H1 (cell line): ENCODE measurements around the gene OSCP1. TPM values are rescaled to one million over a fixed set of nuclear protein-coding genes. Genes with fewer than 3 reads are reported as not detected.

ENCODE experiments used
- CTCF ChIA-PET: fragments of 300-600 bp; sonication (Branson Sonifier 250); formaldehyde crosslinking; loops from one replicate; lab custom pipeline; 2021; ENCODE audit not compliant: partially characterized antibody; lab: Charles Lee
- POLR2A ChIA-PET: fragments of 300-600 bp; sonication (Branson Sonifier 250); formaldehyde crosslinking; loops from one replicate; lab custom pipeline; 2021; ENCODE audit warnings: inconsistent platforms; ENCODE audit not compliant: partially characterized antibody; lab: Charles Lee
- DNase-seq, 2 experiments: peaks; one replicate each; pipeline versions ENCODE4 v3.0.0 to v3.0.0-alpha.2; 2010 to 2022; ENCODE audit warnings: low spot score in 2 of 2, low read depth in 1 of 2, mixed read lengths in 1 of 2
- FAIRE-seq: peaks from 2 replicates; lab custom pipeline; 2011; peaks lifted over from hg19 to GRCh38; lab: Jason Lieb, UNC
- H2AFZ ChIP-seq: 2 replicates; pipeline ENCODE4 v1.8.1; 2012; ENCODE audit warnings: low read length, inconsistent platforms
- H2AK5ac ChIP-seq: 2 replicates; pipeline ENCODE4 v1.6.1; 2013; ENCODE audit warnings: low read depth, low read length
- H2BK120ac ChIP-seq: replicated peaks from 2 replicates; pipeline ENCODE3; 2013; ENCODE audit warnings: low read depth, low read length, inconsistent platforms
- H2BK12ac ChIP-seq: 2 replicates; pipeline ENCODE4 v1.6.1; 2013; ENCODE audit warnings: low read depth, low read length
- H2BK15ac ChIP-seq: 2 replicates; pipeline ENCODE4 v1.6.1; 2013; ENCODE audit warnings: low read length
- H2BK20ac ChIP-seq: 2 replicates; pipeline ENCODE4 v1.6.1; 2013; ENCODE audit warnings: low read length
- H2BK5ac ChIP-seq: 2 replicates; pipeline ENCODE4 v1.6.1; 2013; ENCODE audit warnings: low read depth, low read length
- H3K14ac ChIP-seq: 2 replicates; pipeline ENCODE4 v1.6.1; 2013; ENCODE audit warnings: inconsistent platforms; ENCODE audit not compliant: insufficient read length
- H3K18ac ChIP-seq: 2 replicates; pipeline ENCODE4 v1.6.1; 2013; ENCODE audit warnings: low read length; ENCODE audit errors: extremely low read depth
- H3K23ac ChIP-seq: 2 replicates; pipeline ENCODE4 v1.6.1; 2013; ENCODE audit warnings: inconsistent platforms; ENCODE audit not compliant: insufficient read length
- H3K23me2 ChIP-seq: 2 replicates; pipeline ENCODE4 v1.6.1; 2013; ENCODE audit warnings: low read depth, low read length
- H3K27ac ChIP-seq: 2 replicates; pipeline ENCODE4 v1.6.1; 2011; ENCODE audit warnings: low read depth, low read length, inconsistent platforms
- H3K27me3 ChIP-seq, 4 experiments: replicated peaks in 1 of 4; 1 replicate in 1 of 4; 2 replicates in 3 of 4; pipeline versions ENCODE4 v1.6.1 to v1.8.1; 2011 to 2013; ENCODE audit warnings: low read length in 3 of 4, mild to moderate bottlenecking in 3 of 4, inconsistent platforms in 2 of 4, mixed read lengths in 2 of 4, moderate library complexity in 1 of 4; ENCODE audit not compliant: control insufficient read depth in 3 of 4, insufficient read depth in 3 of 4; ENCODE audit errors: extremely low read depth in 1 of 4
- H3K36me3 ChIP-seq, 4 experiments: 2 replicates each; pipeline versions ENCODE4 v1.6.1 to v1.8.1; 2011 to 2013; ENCODE audit warnings: mild to moderate bottlenecking in 4 of 4, low read length in 3 of 4, moderate library complexity in 2 of 4, control low read depth in 1 of 4, inconsistent platforms in 1 of 4; ENCODE audit not compliant: insufficient read depth in 4 of 4, control insufficient read depth in 2 of 4
- H3K4ac ChIP-seq: replicated peaks from 2 replicates; pipeline ENCODE3; 2013; ENCODE audit warnings: low read length, low read depth, mixed read lengths, inconsistent platforms; ENCODE audit not compliant: insufficient read length
- H3K4me1 ChIP-seq, 4 experiments: replicated peaks in 1 of 4; 1 replicate in 1 of 4; 2 replicates in 3 of 4; pipeline versions ENCODE4 v1.6.1 to v1.8.1; 2011 to 2013; ENCODE audit warnings: low read length in 3 of 4, inconsistent platforms in 2 of 4, mixed read lengths in 1 of 4; ENCODE audit not compliant: insufficient read depth in 4 of 4, control insufficient read depth in 3 of 4
- H3K4me2 ChIP-seq, 2 experiments: 2 replicates each; pipeline versions ENCODE4 v1.6.1 to v1.8.1; 2011 to 2013; ENCODE audit warnings: low read depth in 2 of 2, low read length in 2 of 2, control low read depth in 1 of 2, inconsistent platforms in 1 of 2, mild to moderate bottlenecking in 1 of 2; ENCODE audit not compliant: insufficient read depth in 1 of 2
- H3K4me3 ChIP-seq, 4 experiments: fragments of 200-600, 300-600 bp in 1 of 4; sonication (generic), shearing (Covaris generic), sonication (Bioruptor Twin) in 1 of 4; 2 replicates each; pipeline versions ENCODE4 v1.5.1 to v1.8.1; 2011 to 2016; ENCODE audit warnings: low read length in 4 of 4, low read depth in 3 of 4, control low read depth in 2 of 4, inconsistent platforms in 2 of 4, mild to moderate bottlenecking in 2 of 4, mixed read lengths in 1 of 4, moderate library complexity in 1 of 4; ENCODE audit not compliant: insufficient read depth in 2 of 4; ENCODE audit errors: extremely low read depth in 1 of 4
- H3K56ac ChIP-seq: replicated peaks from 2 replicates; pipeline ENCODE3; 2013; ENCODE audit warnings: low read depth, mild to moderate bottlenecking, mixed read lengths, low read length, inconsistent platforms; ENCODE audit not compliant: insufficient read length
- H3K79me1 ChIP-seq: 2 replicates; pipeline ENCODE4 v1.6.1; 2013; ENCODE audit warnings: low read depth, low read length, control low read depth
- H3K79me2 ChIP-seq, 2 experiments: 2 replicates each; pipeline versions ENCODE4 v1.6.1 to v1.8.1; 2012 to 2013; ENCODE audit warnings: low read length in 2 of 2, mild to moderate bottlenecking in 2 of 2, inconsistent platforms in 1 of 2; ENCODE audit not compliant: insufficient read depth in 2 of 2, control insufficient read depth in 1 of 2
- H3K9ac ChIP-seq, 4 experiments: replicated peaks in 1 of 4; 1 replicate in 1 of 4; 2 replicates in 3 of 4; pipeline versions ENCODE4 v1.6.1 to v1.8.1; 2011 to 2013; ENCODE audit warnings: low read depth in 3 of 4, low read length in 3 of 4, control low read depth in 2 of 4, mild to moderate bottlenecking in 2 of 4, moderate library complexity in 2 of 4, inconsistent platforms in 1 of 4; ENCODE audit errors: extremely low read depth in 1 of 4
- H3K9me3 ChIP-seq, 2 experiments: 2 replicates each; pipeline versions ENCODE4 v1.6.1 to v1.8.1; 2012 to 2013; ENCODE audit warnings: mild to moderate bottlenecking in 2 of 2, moderate library complexity in 2 of 2, control low read depth in 1 of 2, inconsistent platforms in 1 of 2, low read depth in 1 of 2, low read length in 1 of 2, mixed read lengths in 1 of 2; ENCODE audit not compliant: insufficient read depth in 2 of 2
- H4K20me1 ChIP-seq, 2 experiments: replicated peaks in 1 of 2; 2 replicates each; pipeline versions ENCODE3 to v1.8.1; 2011 to 2013; ENCODE audit warnings: inconsistent platforms in 2 of 2, low read length in 2 of 2, mild to moderate bottlenecking in 1 of 2; ENCODE audit not compliant: insufficient read depth in 2 of 2, control insufficient read depth in 1 of 2
- H4K5ac ChIP-seq: 2 replicates; pipeline ENCODE4 v1.6.1; 2013; ENCODE audit warnings: low read length, low read depth, mixed read lengths, inconsistent platforms; ENCODE audit not compliant: insufficient read length
- H4K8ac ChIP-seq: 2 replicates; pipeline ENCODE4 v1.8.0; 2013; ENCODE audit warnings: mild to moderate bottlenecking, moderate library complexity, low read length, inconsistent platforms; ENCODE audit not compliant: insufficient read depth; ENCODE audit errors: extremely low read depth
- H4K91ac ChIP-seq: replicated peaks from 2 replicates; pipeline ENCODE3; 2013; ENCODE audit warnings: low read length, mixed read lengths, inconsistent platforms; ENCODE audit not compliant: insufficient read length
- WGBS, 2 experiments: shearing (Covaris generic) in 1 of 2; methylation state at CpG; one replicate each; pipeline versions ENCODE4 v1.1.6 to v1.1.7; 2013 to 2015; ENCODE audit warnings: low lambda C conversion rate in 2 of 2, mixed read lengths in 2 of 2, inconsistent platforms in 1 of 2, low coverage in 1 of 2, missing lambda C conversion rate in 1 of 2; ENCODE audit not compliant: insufficient replicate concordance in 2 of 2, insufficient coverage in 1 of 2, insufficient read length in 1 of 2; ENCODE audit errors: extremely low coverage in 1 of 2, missing lambda C conversion rate in 1 of 2; 5-methylcytosine and 5-hydroxymethylcytosine counted together
- polyA plus RNA-seq, 7 experiments: library from polyadenylated mRNA; depleted of rRNA in 3 of 7; stranded (reverse) in 5 of 7; unstranded in 2 of 7; fragments of >200 nt in 5 of 7; fragments of 200-250 nt in 2 of 7; gene quantifications; 1 replicate in 5 of 7; 2 replicates in 1 of 7; 4 replicates in 1 of 7; pipeline versions ENCODE4 v1.2.1 to v1.2.3, GENCODE V29; 2011 to 2013; ENCODE audit warnings: missing spikeins in 2 of 7, mixed read lengths in 2 of 7
- total RNA-seq: library from RNA; stranded (reverse); fragmentation: NEBNext Ultra II Directional; extraction: Animal tissue kit (Norgen Biotek cat#: 25700); gene quantifications from 2 replicates; pipeline ENCODE4 v1.2.1, GENCODE V29; 2021

OSCP1 gene
- total and polyA plus RNA-seq, 2 of the 8 experiments (the other 6 are each of a cell fraction or from before 2014, with no cell fraction given) = 1.8 to 3.3 TPM

DNA sequence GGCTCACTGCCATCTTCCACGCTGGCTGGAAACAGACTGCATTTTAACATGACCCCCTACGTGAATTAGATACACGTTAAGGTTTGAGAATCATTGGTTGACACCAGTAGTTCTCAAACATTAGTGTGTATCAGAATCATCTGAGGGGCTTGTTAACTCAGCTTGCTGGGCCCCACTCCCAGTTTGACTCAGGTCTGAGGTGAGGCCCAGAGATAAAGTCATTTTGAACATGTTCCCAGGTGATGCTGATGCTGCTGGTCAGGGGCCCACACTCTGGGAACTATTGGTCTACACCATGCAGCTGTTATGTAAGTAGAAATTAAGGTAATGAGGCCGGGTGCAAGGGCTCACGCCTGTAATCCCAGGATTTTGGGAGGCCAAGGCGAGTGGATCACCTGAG is 53.9 kb downstream of the OSCP1 start:
- DNase-seq = no peak

More for the DNA sequence above, 53.9 kb downstream of the OSCP1 start:
- no peak overlapping the region for H3K23ac ChIP-seq
- H4K5ac ChIP-seq = no peak overlapping the region
- no peak overlapping the region for H3K4ac ChIP-seq
- peaks cover 3 to 19% (median 14%) of the 10 kb centered on the region in 4 experiments for H3K36me3 ChIP-seq
- ChIA-PET CTCF (interaction anchor here (1.2 to 3.6 kb wide), 4 partner anchors 9 to 172 kb away, joined by 3 to 28 read pairs (median 7); partner anchors contain the start of gene THRAP3), POLR2A (interaction anchor here (0.8 to 6.2 kb wide), 5 partner anchors 13 to 90 kb away, joined by 3 to 36 read pairs (median 3); partner anchors contain the start of genes EVA1B and SH3D21)
- H2BK15ac ChIP-seq = peak overlapping the region; percentile 65; the same call in 1 of the 2 replicates
- 82% methylated on average over 6 of the region's 6 CpGs; no CpG with 5 or more reads in 1 of the 2 experiments for WGBS, 2 experiments
- no peak overlapping the region for H4K8ac ChIP-seq
- H3K14ac ChIP-seq = no peak overlapping the region
- no peak overlapping the region for H3K18ac ChIP-seq
- no peak overlapping the region for H2BK12ac ChIP-seq
- peaks cover 0 to 11% of the 10 kb centered on the region in 2 experiments; a peak in 3 of 4 replicates for H3K79me2 ChIP-seq
- peaks cover 0 to 9% of the 10 kb centered on the region in 2 experiments for H4K20me1 ChIP-seq
- no peaks in the 10 kb centered on the region for H3K9me3 ChIP-seq
- H3K9ac ChIP-seq = no peak overlapping the region
- H2BK20ac ChIP-seq = no peak overlapping the region
- no peak overlapping the region for H2BK5ac ChIP-seq
- peaks cover 5% of the 10 kb centered on the region; the same call in 1 of the 2 replicates for H3K79me1 ChIP-seq
- no peak overlapping the region for H3K27ac ChIP-seq
- H3K4me3 ChIP-seq = peak overlapping the region in 2 of 4 experiments; percentile 0 to 73; a peak in 1 of 8 replicates
- no peak for FAIRE-seq
- peak overlapping the region in 1 of 2 experiments; percentile 98; a peak in 2 of 4 replicates for H3K4me2 ChIP-seq
- H4K91ac ChIP-seq = no peak overlapping the region
- H2BK120ac ChIP-seq = peak overlapping the region; percentile 53
- no peak overlapping the region for H2AFZ ChIP-seq
- H3K4me1 ChIP-seq = peaks cover 0 to 6% (median 4%) of the 10 kb centered on the region in 4 experiments; a peak in 5 of 7 replicates
- no peak overlapping the region for H3K56ac ChIP-seq
- no peak overlapping the region for H2AK5ac ChIP-seq
- peaks cover 11% of the 10 kb centered on the region for H3K23me2 ChIP-seq
- H3K27me3 ChIP-seq = no peaks in the 10 kb centered on the region
